HG03064 (cell line): ENCODE results near the gene SORCS2.

Experiments used
- ATAC-seq: cut with Tn5 transposase; IDR thresholded peaks from one replicate; pipeline ENCODE4 v1.9.1; 2021; ENCODE audit warnings: low read depth; ENCODE audit not compliant: unreplicated experiment

Gene SORCS2

GRCh38 chr4:7313991-7314390, 121.7 kb downstream of the SORCS2 start:
- ATAC-seq: no peak

- ATAC-seq: no peak
Observed at GRCh38 chr4:7315286-7315685, 122.9 kb downstream of the SORCS2 start.

GRCh38 chr4:7315935-7316334, 123.6 kb downstream of the SORCS2 start:
- no peak for ATAC-seq

GRCh38 chr4:7319024-7319423, 126.7 kb downstream of the SORCS2 start:
- no peak for ATAC-seq

- no peak for ATAC-seq
Observed at GRCh38 chr4:7320206-7320797, 128.0 kb downstream of the SORCS2 start.

- ATAC-seq: no peak
Observed at GRCh38 chr4:7322166-7322991, 130.0 kb downstream of the SORCS2 start.

- ATAC-seq: no peak
Observed at GRCh38 chr4:7323461-7323871, 131.1 kb downstream of the SORCS2 start.

- ATAC-seq: no peak
Observed at GRCh38 chr4:7323872-7324650, 131.7 kb downstream of the SORCS2 start.

- ATAC-seq: no peak
Observed at GRCh38 chr4:7324651-7325121, 132.3 kb downstream of the SORCS2 start.

- no peak for ATAC-seq
Observed at GRCh38 chr4:7325541-7325940, 133.2 kb downstream of the SORCS2 start.

- ATAC-seq: no peak
Observed at GRCh38 chr4:7326306-7326692, 134.0 kb downstream of the SORCS2 start.

- ATAC-seq: no peak
Observed at GRCh38 chr4:7326693-7327340, 134.5 kb downstream of the SORCS2 start.

- ATAC-seq: no peak
Observed at GRCh38 chr4:7327341-7327885, 135.1 kb downstream of the SORCS2 start.

GRCh38 chr4:7328162-7328912, 136.0 kb downstream of the SORCS2 start:
- no peak for ATAC-seq

- no peak for ATAC-seq
Observed at GRCh38 chr4:7328913-7329638, 136.7 kb downstream of the SORCS2 start.

GRCh38 chr4:7330031-7330596, 137.8 kb downstream of the SORCS2 start:
- no peak for ATAC-seq

GRCh38 chr4:7330811-7331681, 138.7 kb downstream of the SORCS2 start:
- no peak for ATAC-seq

- ATAC-seq: no peak
Observed at GRCh38 chr4:7331682-7332000, 139.3 kb downstream of the SORCS2 start.
